SK-N-MC (cell line): ENCODE measurements around the gene MLF2.
"Not testable (repeated sequence)": the region's sequence is repeated elsewhere in the genome, so short reads cannot be mapped to it uniquely, and the experiment has no call there.

Experiments used
- EZH2 ChIP-seq: fragments of 200-600 bp; sonication (generic); IDR thresholded peaks from one replicate; pipeline ENCODE4 v1.6.1; 2017; ENCODE audit warnings: antibody characterized with exemption
- POLR2AphosphoS5 ChIP-seq: IDR thresholded peaks from 2 replicates; pipeline ENCODE4 v1.6.1; 2012; ENCODE audit warnings: mild to moderate bottlenecking, low read depth, low read length, borderline replicate concordance

DNA sequence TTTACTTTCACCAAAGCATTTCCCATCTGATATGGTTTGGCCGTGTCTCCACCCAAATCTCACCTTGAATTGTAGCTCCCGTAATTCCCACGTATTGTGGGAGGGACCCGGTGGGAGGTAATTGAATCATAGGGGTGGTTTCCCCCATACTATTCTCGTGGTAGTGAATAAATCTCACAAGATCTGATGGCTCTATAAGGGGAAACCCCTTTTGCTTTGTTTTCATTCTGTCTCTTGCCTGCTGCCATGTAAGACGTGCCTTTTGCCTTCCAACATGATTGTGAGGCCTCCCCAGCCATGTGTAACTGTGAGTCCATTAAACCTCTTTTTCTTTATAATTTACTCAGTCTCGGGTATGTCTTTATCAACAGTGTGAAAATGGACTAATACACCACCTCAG, 9.6 kb downstream of the MLF2 start:
- TF ChIP-seq POLR2AphosphoS5, EZH2: not testable (repeated sequence)
